ENCODE data around the gene CTNNA3.

- no peak; the same call in 1 of the 2 replicates for TF ChIP-seq CTCF (IDR thresholded peaks at IDR 0.05)
- no peak for TF ChIP-seq SIN3A (IDR thresholded peaks at IDR 0.05; ENCODE audit: borderline replicate concordance, insufficient read depth, low read depth, low read length)
- no peak for TF ChIP-seq POLR2AphosphoS5 (IDR thresholded peaks at IDR 0.05; ENCODE audit: low read depth, low read length)
- TF ChIP-seq REST (IDR thresholded peaks at IDR 0.05; ENCODE audit: insufficient read depth in 1 of 2, low read depth in 2 of 2, low read length in 1 of 2) = no peak
- TF ChIP-seq TCF7L2 (IDR thresholded peaks at IDR 0.05; ENCODE audit: low read depth, low read length) = no peak
Measured at GRCh38 chr10:67698164-67698563, 2.2 kb upstream of the CTNNA3 start.
